ENCODE results near the gene ALDH1L2. TPM values are rescaled to one million over a fixed set of nuclear protein-coding genes. Genes with fewer than 3 reads are reported as not detected.
A peak's percentile ranks its signal among the peaks of the same experiment; 100 is the strongest.

Gene ALDH1L2
- total RNA-seq, 1 experiment from 2014 or later: 7.7 TPM

DNA sequence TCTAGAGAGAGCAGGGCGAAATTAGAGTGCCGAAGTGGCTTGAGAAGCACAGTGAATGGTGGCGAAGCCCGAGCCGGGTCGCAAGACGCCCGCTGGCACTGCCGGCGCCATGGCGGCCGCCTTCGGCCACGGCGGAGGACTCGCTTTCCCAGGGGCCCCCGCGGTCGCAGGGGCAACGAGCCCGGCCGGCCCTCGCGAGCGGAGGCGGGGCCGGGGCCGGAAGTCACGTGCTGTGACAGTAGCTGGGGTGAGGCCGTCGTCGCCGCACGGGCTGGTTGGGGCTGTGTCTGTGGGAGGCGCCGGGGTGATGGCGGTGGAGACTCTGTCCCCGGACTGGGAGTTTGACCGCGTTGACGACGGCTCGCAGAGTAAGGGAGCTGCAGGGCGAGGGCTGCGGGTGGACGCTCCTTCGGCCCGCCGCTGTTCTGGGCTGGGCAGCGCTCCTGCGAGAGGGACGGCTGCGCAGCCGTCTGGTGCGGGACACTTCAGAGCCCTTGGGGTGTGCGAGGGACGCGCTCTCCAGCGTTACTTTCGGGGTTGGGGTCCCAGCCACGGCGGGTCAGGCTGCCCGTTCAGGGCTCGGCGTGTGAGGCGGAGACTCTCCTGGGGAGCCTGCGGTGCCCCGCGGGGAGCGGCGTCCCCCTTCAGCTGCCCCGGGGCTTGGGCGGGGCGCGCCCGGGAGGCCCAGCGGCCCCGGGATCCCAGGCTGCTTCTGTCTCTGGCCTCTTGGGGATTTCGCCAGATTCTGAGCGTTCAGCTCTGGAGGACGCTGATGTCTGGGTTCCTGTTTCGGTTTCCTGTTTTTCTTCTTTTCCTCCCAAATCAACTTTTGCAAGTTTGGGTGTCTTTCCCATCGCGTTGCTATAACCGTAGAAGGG, 23.5 kb upstream of the ALDH1L2 start, which contains the start of gene WASHC4 (continued):
- TF ChIP-seq IRF2 (CRISPR knock-in tag; IDR thresholded peaks at IDR 0.05; ENCODE audit: borderline replicate concordance, low read depth) (no peak), KAT7 (CRISPR knock-in tag; IDR thresholded peaks at IDR 0.05; ENCODE audit: borderline replicate concordance) (peak; percentile 68; the same call in 1 of the 2 replicates), TCF7 (CRISPR knock-in tag; IDR thresholded peaks at IDR 0.05; ENCODE audit: low read depth) (no peak), FOXP1 (CRISPR knock-in tag; IDR thresholded peaks at IDR 0.05; ENCODE audit: borderline replicate concordance) (peak; percentile 97), SOX15 (CRISPR knock-in tag; IDR thresholded peaks at IDR 0.05) (no peak), ZBTB21 (CRISPR knock-in tag; IDR thresholded peaks at IDR 0.05; ENCODE audit: borderline replicate concordance) (no peak), NR3C1 (CRISPR knock-in tag; conservative IDR thresholded peaks at IDR 0.05; ENCODE audit: low read depth) (0 out of 2 replicates have a peak, but pooled peaks have one; percentile 72), ELF4 (CRISPR knock-in tag; IDR thresholded peaks at IDR 0.05; ENCODE audit: low read depth) (no peak), NR1H2 (CRISPR knock-in tag; IDR thresholded peaks at IDR 0.05) (no peak), ZNF263 (CRISPR knock-in tag; IDR thresholded peaks at IDR 0.05; ENCODE audit: low read depth) (0 out of 2 replicates have a peak, but pooled peaks have one; percentile 31), FOXJ3 (CRISPR knock-in tag; IDR thresholded peaks at IDR 0.05; ENCODE audit: borderline replicate concordance) (no peak), CBFB (CRISPR knock-in tag; IDR thresholded peaks at IDR 0.05; ENCODE audit: low read depth) (no peak), NFE2L1 (CRISPR knock-in tag; IDR thresholded peaks at IDR 0.05) (peak; percentile 90), TEAD1 (CRISPR knock-in tag; IDR thresholded peaks at IDR 0.05) (peak; percentile 87), OVOL2 (CRISPR knock-in tag; IDR thresholded peaks at IDR 0.05; ENCODE audit: borderline replicate concordance) (no peak), RELA (CRISPR knock-in tag; IDR thresholded peaks at IDR 0.05; ENCODE audit: borderline replicate concordance) (peak; percentile 73; the same call in 1 of the 2 replicates), EMX1 (CRISPR knock-in tag; IDR thresholded peaks at IDR 0.05) (no peak), FOXK1 (CRISPR knock-in tag; IDR thresholded peaks at IDR 0.05) (peak; percentile 95), ETV6 (CRISPR knock-in tag; IDR thresholded peaks at IDR 0.05) (peak; percentile 97), HMGA2 (CRISPR knock-in tag; IDR thresholded peaks at IDR 0.05) (no peak), ZNF671 (CRISPR knock-in tag; IDR thresholded peaks at IDR 0.05) (no peak), ZNF232 (CRISPR knock-in tag; IDR thresholded peaks at IDR 0.05) (peak; percentile 93; the same call in 1 of the 2 replicates)
- TF ChIP-seq, protein P1, sequence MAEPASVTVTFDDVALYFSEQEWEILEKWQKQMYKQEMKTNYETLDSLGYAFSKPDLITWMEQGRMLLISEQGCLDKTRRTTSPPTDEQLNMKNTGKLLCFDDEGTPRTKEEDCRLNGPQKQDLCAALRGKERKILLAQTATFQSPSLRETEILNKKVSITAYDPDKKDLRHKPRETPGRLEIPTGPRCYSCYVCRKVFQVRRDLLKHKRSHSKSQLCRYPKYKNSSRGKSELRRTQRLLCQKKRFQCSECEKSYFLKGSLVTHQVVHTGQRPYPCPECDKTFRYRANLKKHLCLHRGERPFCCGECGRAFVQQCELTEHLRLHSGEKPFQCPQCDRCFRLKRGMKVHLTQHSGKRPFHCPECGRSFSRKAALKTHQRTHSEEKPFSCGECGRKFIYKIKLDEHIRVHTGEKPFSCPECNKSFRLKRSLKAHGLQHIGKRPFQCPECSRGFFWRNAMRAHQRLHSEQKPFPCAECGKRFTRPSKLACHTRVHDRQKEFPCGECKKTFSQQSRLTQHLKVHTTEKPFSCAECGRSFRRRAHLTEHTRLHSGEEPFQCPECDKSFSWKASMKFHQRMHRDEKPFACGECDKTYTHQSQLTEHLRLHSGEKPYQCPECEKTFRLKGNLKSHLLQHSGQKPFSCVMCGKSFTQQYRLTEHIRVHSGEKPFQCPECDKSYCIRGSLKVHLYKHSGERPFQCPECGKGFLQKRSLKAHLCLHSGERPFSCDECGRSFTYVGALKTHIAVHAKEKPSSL (CRISPR knock-in tag; conservative IDR thresholded peaks at IDR 0.05): no peak
- TF ChIP-seq, protein P2, sequence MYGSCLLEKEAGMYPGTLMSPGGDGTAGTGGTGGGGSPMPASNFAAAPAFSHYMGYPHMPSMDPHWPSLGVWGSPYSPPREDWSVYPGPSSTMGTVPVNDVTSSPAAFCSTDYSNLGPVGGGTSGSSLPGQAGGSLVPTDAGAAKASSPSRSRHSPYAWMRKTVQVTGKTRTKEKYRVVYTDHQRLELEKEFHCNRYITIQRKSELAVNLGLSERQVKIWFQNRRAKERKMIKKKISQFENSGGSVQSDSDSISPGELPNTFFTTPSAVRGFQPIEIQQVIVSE (CRISPR knock-in tag; IDR thresholded peaks at IDR 0.05; ENCODE audit: borderline replicate concordance): no peak
- TF ChIP-seq, protein P3, sequence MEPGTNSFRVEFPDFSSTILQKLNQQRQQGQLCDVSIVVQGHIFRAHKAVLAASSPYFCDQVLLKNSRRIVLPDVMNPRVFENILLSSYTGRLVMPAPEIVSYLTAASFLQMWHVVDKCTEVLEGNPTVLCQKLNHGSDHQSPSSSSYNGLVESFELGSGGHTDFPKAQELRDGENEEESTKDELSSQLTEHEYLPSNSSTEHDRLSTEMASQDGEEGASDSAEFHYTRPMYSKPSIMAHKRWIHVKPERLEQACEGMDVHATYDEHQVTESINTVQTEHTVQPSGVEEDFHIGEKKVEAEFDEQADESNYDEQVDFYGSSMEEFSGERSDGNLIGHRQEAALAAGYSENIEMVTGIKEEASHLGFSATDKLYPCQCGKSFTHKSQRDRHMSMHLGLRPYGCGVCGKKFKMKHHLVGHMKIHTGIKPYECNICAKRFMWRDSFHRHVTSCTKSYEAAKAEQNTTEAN (CRISPR knock-in tag; IDR thresholded peaks at IDR 0.05): peak; percentile 84
- TF ChIP-seq, protein P4, sequence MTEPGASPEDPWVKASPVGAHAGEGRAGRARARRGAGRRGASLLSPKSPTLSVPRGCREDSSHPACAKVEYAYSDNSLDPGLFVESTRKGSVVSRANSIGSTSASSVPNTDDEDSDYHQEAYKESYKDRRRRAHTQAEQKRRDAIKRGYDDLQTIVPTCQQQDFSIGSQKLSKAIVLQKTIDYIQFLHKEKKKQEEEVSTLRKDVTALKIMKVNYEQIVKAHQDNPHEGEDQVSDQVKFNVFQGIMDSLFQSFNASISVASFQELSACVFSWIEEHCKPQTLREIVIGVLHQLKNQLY (CRISPR knock-in tag; IDR thresholded peaks at IDR 0.05): 0 out of 2 replicates have a peak, but pooled peaks have one; percentile 54
- TF ChIP-seq, protein P5, sequence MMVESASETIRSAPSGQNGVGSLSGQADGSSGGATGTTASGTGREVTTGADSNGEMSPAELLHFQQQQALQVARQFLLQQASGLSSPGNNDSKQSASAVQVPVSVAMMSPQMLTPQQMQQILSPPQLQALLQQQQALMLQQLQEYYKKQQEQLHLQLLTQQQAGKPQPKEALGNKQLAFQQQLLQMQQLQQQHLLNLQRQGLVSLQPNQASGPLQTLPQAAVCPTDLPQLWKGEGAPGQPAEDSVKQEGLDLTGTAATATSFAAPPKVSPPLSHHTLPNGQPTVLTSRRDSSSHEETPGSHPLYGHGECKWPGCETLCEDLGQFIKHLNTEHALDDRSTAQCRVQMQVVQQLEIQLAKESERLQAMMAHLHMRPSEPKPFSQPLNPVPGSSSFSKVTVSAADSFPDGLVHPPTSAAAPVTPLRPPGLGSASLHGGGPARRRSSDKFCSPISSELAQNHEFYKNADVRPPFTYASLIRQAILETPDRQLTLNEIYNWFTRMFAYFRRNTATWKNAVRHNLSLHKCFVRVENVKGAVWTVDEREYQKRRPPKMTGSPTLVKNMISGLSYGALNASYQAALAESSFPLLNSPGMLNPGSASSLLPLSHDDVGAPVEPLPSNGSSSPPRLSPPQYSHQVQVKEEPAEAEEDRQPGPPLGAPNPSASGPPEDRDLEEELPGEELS (CRISPR knock-in tag; IDR thresholded peaks at IDR 0.05): peak; percentile 96
- TF ChIP-seq, protein P6, sequence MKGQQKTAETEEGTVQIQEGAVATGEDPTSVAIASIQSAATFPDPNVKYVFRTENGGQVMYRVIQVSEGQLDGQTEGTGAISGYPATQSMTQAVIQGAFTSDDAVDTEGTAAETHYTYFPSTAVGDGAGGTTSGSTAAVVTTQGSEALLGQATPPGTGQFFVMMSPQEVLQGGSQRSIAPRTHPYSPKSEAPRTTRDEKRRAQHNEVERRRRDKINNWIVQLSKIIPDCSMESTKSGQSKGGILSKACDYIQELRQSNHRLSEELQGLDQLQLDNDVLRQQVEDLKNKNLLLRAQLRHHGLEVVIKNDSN (CRISPR knock-in tag; IDR thresholded peaks at IDR 0.05): peak; percentile 98
- TF ChIP-seq, protein P7, sequence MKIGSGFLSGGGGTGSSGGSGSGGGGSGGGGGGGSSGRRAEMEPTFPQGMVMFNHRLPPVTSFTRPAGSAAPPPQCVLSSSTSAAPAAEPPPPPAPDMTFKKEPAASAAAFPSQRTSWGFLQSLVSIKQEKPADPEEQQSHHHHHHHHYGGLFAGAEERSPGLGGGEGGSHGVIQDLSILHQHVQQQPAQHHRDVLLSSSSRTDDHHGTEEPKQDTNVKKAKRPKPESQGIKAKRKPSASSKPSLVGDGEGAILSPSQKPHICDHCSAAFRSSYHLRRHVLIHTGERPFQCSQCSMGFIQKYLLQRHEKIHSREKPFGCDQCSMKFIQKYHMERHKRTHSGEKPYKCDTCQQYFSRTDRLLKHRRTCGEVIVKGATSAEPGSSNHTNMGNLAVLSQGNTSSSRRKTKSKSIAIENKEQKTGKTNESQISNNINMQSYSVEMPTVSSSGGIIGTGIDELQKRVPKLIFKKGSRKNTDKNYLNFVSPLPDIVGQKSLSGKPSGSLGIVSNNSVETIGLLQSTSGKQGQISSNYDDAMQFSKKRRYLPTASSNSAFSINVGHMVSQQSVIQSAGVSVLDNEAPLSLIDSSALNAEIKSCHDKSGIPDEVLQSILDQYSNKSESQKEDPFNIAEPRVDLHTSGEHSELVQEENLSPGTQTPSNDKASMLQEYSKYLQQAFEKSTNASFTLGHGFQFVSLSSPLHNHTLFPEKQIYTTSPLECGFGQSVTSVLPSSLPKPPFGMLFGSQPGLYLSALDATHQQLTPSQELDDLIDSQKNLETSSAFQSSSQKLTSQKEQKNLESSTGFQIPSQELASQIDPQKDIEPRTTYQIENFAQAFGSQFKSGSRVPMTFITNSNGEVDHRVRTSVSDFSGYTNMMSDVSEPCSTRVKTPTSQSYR (CRISPR knock-in tag; IDR thresholded peaks at IDR 0.05): no peak

All from WTC11 (cell line).